Ishikawa (cell line): Measurements from ENCODE around the gene FGFBP1.

Experiments used
- CEBPB ChIP-seq: IDR thresholded peaks from 2 replicates; pipeline ENCODE4 v1.6.1; 2012
- CREB1 ChIP-seq: IDR thresholded peaks from 2 replicates; pipeline ENCODE4 v1.6.1; 2012; ENCODE audit warnings: low read depth
- EGR1 ChIP-seq: IDR thresholded peaks from 2 replicates; pipeline ENCODE4 v1.6.1; 2012
- EP300 ChIP-seq: IDR thresholded peaks from 2 replicates; pipeline ENCODE4 v1.6.1; 2012; ENCODE audit warnings: borderline replicate concordance
- FOXM1 ChIP-seq: IDR thresholded peaks from 2 replicates; pipeline ENCODE4 v1.6.1; 2012; ENCODE audit warnings: low read depth, borderline replicate concordance
- NFIC ChIP-seq: IDR thresholded peaks from 2 replicates; pipeline ENCODE4 v1.6.1; 2012
- RAD21 ChIP-seq: IDR thresholded peaks from 2 replicates; pipeline ENCODE4 v1.6.1; 2012; ENCODE audit warnings: low read depth
- TAF1 ChIP-seq: IDR thresholded peaks from 2 replicates; pipeline ENCODE4 v1.6.1; 2012; ENCODE audit warnings: low read depth, mild to moderate bottlenecking
- TCF12 ChIP-seq: IDR thresholded peaks from 2 replicates; pipeline ENCODE4 v1.6.1; 2012; ENCODE audit warnings: low read depth
- TEAD4 ChIP-seq: IDR thresholded peaks from 2 replicates; pipeline ENCODE4 v1.6.1; 2012
- YY1 ChIP-seq: IDR thresholded peaks from 2 replicates; pipeline ENCODE4 v1.6.1; 2012; ENCODE audit warnings: low read depth
- ZBTB7A ChIP-seq: IDR thresholded peaks from 2 replicates; pipeline ENCODE4 v1.6.1; 2012; ENCODE audit warnings: low read depth
- TF ChIP-seq, protein P1 (sequence below): IDR thresholded peaks from 2 replicates; pipeline ENCODE4 v1.6.1; 2012; ENCODE audit warnings: low read depth, mild to moderate bottlenecking
- TF ChIP-seq, protein P2 (sequence below): IDR thresholded peaks from 2 replicates; pipeline ENCODE4 v1.6.1; 2012
- TF ChIP-seq, protein P3 (sequence below): IDR thresholded peaks from 2 replicates; pipeline ENCODE4 v1.6.1; 2012

Gene FGFBP1

DNA sequence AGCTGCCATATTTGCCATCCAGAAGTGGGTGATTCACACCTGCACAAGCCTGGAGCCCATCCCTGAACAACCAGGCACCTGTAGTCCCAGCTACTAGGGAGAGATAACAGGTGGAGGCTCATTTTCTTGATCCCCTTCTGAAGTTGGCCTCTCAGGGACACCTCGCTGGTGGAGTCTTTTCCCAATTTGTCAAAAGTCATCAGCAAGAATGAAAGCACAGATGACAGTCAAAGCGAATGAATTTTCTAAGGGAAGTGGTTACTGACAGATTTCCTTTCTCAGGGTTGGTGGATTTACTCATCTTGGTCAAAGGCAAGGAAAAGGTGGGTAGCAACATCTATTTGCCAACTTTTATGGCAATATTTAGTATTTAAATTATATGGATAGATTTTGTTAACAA, 36.5 kb downstream of the FGFBP1 start:
- TF ChIP-seq NFIC (no peak), FOXM1 (no peak), ZBTB7A (no peak), CEBPB (no peak), TEAD4 (no peak), TAF1 (no peak), RAD21 (no peak), TCF12 (no peak), YY1 (no peak), EGR1 (no peak), EP300 (no peak)
- TF ChIP-seq, protein P1, sequence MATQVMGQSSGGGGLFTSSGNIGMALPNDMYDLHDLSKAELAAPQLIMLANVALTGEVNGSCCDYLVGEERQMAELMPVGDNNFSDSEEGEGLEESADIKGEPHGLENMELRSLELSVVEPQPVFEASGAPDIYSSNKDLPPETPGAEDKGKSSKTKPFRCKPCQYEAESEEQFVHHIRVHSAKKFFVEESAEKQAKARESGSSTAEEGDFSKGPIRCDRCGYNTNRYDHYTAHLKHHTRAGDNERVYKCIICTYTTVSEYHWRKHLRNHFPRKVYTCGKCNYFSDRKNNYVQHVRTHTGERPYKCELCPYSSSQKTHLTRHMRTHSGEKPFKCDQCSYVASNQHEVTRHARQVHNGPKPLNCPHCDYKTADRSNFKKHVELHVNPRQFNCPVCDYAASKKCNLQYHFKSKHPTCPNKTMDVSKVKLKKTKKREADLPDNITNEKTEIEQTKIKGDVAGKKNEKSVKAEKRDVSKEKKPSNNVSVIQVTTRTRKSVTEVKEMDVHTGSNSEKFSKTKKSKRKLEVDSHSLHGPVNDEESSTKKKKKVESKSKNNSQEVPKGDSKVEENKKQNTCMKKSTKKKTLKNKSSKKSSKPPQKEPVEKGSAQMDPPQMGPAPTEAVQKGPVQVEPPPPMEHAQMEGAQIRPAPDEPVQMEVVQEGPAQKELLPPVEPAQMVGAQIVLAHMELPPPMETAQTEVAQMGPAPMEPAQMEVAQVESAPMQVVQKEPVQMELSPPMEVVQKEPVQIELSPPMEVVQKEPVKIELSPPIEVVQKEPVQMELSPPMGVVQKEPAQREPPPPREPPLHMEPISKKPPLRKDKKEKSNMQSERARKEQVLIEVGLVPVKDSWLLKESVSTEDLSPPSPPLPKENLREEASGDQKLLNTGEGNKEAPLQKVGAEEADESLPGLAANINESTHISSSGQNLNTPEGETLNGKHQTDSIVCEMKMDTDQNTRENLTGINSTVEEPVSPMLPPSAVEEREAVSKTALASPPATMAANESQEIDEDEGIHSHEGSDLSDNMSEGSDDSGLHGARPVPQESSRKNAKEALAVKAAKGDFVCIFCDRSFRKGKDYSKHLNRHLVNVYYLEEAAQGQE = no peak
- TF ChIP-seq, protein P2, sequence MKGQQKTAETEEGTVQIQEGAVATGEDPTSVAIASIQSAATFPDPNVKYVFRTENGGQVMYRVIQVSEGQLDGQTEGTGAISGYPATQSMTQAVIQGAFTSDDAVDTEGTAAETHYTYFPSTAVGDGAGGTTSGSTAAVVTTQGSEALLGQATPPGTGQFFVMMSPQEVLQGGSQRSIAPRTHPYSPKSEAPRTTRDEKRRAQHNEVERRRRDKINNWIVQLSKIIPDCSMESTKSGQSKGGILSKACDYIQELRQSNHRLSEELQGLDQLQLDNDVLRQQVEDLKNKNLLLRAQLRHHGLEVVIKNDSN = no peak
- TF ChIP-seq, protein P3, sequence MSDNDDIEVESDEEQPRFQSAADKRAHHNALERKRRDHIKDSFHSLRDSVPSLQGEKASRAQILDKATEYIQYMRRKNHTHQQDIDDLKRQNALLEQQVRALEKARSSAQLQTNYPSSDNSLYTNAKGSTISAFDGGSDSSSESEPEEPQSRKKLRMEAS = no peak

DNA sequence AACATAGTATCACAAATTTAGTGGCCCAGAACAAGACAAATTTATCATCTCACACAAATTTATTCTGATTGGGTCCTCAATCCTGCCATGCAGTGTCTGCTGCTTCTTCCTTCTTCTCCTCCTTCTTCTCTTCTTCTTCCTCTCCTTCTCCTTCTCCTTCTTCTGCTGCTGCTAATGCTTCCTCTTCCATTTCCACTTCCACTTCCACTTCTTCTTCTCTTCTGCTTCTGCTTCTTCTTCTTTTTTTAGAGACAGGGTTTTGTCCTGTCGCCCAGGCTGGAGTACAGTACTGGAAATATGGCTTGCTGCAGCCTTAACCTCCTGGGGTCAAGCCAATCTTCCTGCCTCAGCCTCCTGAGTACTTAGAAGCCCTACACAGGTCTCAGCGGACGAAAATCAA, 37.5 kb downstream of the FGFBP1 start:
- TF ChIP-seq EGR1 (no peak), EP300 (no peak), RAD21 (no peak), NFIC (no peak), ZBTB7A (no peak), FOXM1 (no peak), TCF12 (no peak), CEBPB (no peak), YY1 (no peak)
- TF ChIP-seq, protein P2 = no peak

DNA sequence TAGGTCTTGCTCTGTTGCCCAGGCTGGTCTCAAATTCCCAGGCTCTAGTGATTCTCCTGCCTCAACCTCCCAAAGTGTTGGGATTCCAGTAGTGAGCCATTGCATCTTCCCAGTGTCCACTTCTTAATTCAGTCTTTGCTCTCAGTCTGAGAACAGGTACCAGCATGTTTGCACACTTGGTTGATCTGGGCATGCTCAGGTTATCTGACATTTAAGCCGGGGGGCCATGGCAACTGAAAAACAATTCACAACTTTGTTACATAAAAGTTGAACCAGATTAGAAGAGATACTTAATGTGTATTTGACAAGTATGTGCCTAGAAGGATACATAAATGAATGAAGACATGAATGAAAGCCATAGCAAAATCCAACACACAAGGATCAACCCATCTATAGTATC, 39.0 kb downstream of the FGFBP1 start:
- no peak for TF ChIP-seq TEAD4
- TF ChIP-seq, protein P3 = no peak

DNA sequence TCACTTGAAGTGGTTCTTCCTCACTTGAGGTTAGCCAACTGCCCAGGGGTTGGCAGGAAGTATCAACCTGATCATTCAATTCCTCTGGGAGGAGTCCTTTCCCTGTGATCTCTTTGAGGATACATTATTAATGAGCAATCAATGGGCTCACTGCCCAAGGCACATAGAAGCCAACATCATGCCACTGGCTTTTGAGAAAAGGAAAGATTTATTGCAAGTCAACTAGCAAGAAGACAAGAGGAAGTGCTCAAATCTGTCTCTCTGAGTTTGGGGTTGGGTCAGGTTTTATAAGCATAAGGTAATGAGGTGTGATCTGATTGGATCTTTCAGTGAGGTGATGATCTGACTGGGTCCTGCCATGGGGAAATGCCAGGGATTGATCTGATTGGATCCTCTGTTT, 39.6 kb downstream of the FGFBP1 start:
- peak; percentile 54; the same call in 1 of the 2 replicates for TF ChIP-seq NFIC
- TF ChIP-seq ZBTB7A = no peak
- no peak for TF ChIP-seq YY1
- TF ChIP-seq EP300 = peak; percentile 49; the same call in 1 of the 2 replicates

DNA sequence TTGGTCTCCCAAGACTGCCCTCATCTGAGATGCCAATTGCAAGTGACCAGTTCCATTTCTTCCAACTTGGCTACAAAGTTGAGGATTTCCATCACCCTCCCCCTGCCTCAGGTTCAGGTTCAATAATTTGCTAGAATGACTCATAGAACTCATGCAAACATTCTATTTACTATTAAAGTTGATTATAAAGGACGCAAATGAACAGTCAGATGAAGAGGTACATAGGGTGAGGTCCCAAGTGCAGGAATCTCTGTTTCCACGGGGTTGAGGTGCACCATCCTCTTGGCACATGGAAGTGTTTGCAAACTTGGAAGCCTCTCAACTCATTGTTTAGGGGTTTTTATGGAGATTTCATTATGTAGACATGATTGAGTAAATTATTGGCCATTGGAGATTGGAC, 41.0 kb downstream of the FGFBP1 start:
- TF ChIP-seq RAD21 (no peak), YY1 (no peak), TCF12 (0 out of 2 replicates have a peak, but pooled peaks have one; percentile 39), FOXM1 (peak; percentile 58; the same call in 1 of the 2 replicates), EGR1 (no peak), ZBTB7A (no peak), TAF1 (no peak), TEAD4 (no peak), CREB1 (no peak), EP300 (peak; percentile 75; the same call in 1 of the 2 replicates), CEBPB (no peak), NFIC (peak; percentile 60)
- TF ChIP-seq, protein P2 = no peak
- TF ChIP-seq, protein P3 = no peak
- TF ChIP-seq, protein P1 = no peak
